OCI-M2 (cell line): ENCODE measurements around the gene BTBD19.
"Not testable (repeated sequence)": the region's sequence is repeated elsewhere in the genome, so short reads cannot be mapped to it uniquely, and the experiment has no call there.

Experiments
- DNase-seq: peaks from one replicate; lab custom pipeline; 2025; ENCODE audit not compliant: unreplicated experiment; lab: John Stamatoyannopoulos, UW

The BTBD19 gene

DNA sequence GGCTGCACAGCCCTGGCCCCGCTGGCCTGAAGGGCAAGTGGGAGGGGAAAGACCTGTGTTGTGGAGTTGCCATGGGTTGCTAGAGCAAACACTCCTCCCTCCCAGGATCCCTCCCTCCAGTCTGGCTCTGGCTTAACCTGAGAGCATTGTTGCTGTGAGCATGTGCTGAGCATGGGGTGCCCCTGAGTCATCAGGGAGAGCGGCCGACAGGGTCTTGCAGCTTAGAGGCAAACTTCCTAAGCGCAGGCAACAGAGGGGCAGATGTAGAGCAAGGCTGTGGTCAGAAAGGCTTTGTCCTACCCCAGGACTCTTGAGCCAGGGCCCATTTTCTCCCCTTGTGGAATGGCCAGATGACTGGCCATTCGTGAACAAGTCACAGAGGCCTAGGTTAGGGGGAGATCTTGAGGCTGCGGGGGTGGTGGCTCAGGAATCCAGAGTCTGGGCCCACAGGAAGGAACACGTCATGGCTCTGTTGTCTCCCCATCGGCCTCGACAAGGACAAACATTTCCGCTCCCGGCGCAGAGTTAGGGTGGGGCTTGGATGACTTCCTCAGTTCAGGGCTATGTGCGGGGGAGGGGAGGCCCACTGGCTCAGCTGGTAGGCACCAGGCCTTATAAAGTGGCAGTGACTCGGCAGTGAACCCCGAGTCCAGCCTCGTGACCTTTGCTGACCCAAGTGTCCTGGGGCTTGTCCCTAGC, 810 bp upstream of the BTBD19 start:
- peak; percentile 62 for DNase-seq

DNA sequence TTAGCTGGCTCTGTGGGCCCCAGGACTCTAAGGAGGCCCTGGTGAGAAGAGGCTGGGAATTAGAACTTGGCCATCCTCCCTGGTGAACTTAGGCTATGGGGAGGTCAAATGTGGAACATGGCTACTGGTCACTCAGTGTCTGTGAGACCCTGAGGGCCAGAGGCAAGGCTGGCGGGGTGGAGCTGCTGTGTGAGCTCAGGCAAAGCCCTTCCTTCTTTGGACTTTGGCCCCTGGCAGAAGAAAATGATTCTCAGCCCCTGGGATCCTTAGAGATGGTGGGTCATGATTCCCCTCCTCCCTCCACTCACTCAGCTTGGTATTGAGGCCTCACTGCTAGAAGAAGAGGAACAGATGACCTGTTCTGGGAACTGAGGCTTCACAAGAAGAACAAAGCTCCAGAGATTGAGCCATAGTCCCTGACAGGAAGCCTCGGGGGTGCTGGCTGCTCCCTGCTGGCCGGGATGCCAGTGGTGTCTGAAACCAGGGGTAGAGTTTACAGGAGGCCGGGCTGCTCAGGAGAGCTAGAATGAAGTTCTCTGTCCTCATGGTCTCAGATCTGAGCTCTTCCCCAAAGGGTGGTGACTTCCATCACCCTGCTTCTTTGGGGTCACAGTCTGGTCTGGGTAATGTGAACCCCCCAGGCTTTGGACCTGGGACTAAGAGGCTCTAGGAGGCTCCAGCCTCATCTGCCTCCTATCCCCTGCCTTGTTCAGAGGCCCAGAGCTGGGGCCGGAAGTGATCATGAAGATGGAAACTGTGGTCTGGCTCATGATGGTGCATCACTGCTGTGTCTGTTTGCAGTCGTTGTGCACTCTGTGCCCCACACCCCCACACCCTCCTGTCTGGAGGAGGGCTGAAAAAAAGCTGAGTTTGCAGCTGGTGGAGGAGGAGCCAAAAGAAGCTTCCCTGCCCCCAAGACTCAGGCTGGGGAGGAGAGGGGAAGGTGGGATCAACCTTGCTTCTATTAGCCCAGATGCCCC, 905 bp downstream of the BTBD19 start:
- no peak for DNase-seq

DNA sequence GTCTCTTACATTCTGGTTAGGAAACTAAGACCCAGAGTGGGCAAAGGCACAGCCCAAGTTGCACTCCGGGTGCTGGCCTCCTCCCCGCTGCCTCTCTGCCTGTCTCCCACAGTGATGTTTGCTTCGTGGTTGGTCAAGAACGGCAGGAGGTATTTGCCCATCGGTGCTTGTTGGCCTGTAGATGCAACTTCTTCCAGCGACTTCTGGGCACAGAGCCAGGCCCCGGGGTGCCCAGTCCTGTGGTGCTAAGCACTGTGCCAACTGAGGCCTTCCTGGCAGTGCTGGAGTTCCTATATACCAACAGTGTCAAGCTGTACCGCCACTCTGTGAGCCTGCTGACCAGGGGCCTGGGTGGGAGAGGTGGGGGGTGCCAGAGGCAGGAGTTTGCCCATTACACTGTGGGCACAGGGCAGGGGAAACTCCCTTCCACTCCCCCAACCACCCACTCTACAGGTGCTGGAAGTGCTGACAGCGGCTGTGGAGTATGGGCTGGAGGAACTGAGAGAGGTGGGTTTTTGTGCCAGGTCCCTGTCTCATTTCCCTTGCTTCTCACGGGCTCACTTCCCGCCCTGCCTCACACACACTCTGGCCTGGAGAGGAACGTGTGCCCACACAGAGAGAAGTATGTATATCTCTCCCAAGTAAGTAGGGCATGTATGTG, 1.9 kb downstream of the BTBD19 start:
- DNase-seq, result no peak

DNA sequence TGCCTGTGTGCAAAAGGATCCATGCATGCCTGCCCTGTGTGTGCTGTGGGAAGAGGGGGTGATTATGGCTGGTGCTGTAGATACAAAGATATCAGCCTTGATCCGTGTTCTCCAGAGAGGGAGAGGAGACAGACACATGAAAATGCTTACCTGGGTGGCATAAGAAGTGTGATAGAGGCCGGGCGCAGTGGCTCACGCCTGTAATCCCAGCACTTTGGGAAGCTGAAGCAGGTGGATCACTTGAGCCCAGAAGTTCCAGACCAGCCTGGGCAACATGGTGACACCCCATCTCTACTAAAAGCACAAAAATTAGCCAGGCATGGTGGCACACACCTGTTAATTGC, 2.4 kb downstream of the BTBD19 start:
- not testable (repeated sequence) for DNase-seq

DNA sequence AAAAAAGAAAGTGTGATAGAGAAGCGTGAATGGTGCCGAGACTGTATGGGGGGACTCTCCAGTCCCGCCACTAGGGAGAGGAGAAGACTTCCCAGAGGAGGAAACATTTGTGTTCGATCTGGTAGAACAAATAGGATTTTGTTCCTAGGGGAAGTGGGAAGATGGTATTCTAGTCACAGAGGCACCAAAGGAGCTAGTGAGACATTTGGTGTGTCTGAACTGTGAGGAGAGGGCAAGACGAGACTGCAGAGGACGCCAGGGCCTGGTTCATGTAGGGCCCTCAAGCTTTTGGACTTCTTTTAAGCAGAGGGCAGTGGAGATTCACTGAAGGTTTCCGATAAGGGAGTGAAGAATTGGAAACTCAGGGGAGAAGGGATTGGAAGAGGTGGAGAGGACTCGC, 2.9 kb downstream of the BTBD19 start:
- no peak for DNase-seq

DNA sequence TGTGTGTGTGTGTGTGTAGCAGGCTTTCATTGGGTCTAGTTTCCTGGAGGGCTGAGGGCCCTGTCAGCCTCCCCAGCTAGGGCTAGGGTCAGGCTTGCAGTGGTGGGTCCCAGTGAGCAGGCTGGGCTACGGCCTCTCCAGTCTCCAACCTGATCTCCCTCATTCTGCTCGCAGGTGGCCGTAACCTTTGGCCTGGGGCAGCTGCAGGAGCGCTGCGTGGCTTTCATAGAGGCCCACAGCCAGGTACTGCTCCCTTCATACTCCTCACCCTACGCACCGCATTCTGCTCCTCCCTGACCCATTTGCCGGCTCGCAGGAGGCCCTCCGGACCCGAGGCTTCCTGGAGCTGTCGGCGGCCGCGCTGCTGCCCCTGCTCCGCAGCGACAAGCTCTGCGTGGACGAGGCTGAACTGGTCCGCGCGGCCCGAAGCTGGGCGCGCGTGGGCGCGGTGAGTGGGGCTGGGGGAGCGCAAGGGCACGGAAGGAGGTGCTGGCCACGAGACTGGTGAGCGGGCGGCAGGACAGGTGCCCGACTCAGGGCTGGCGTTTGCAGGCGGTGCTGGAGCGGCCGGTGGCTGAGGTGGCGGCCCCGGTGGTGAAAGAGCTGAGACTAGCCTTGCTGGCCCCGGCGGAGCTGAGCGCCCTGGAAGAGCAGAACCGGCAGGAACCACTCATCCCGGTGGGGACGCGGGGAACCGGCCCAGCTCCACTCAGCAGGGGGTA, 4.7 kb downstream of the BTBD19 start:
- no peak for DNase-seq

DNA sequence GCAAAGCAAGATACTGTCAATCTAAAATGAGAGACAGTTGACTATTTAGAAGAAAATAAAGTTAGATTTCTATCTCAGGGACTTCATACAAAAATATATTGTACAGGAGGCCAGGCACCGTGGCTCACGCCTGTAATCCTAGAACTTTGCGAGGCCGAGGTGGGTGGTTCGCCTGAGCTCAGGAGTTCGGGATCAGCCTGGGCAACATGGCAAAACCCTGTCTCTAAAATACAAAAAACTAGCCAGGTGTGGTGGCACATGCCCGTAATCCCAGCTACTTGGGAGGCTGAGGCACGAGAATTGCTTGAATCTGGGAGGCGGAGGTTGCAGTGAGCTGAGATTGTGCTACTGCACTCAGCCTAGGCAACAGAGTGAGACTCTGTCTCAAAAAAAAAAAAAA, 7.6 kb downstream of the BTBD19 start:
- DNase-seq, result not testable (repeated sequence)

DNA sequence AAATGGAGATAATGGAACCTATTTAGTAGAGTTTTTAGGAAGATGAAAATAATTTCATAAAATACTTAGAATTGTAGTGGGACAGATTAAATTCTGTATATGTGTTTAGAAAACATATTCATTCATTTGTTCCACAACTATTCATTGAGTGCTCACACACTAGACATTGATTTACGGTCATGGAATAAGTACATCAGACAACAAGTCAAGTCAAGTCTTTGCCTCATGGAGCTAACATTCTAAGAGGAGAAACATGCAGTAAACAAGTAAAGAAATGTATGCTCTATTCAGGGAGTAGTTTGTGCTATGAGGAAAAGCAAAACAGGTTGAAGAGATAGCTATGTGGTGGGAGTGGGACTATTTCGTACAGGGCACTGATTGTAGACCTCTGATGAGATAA, 9.0 kb downstream of the BTBD19 start:
- DNase-seq, result no peak

DNA sequence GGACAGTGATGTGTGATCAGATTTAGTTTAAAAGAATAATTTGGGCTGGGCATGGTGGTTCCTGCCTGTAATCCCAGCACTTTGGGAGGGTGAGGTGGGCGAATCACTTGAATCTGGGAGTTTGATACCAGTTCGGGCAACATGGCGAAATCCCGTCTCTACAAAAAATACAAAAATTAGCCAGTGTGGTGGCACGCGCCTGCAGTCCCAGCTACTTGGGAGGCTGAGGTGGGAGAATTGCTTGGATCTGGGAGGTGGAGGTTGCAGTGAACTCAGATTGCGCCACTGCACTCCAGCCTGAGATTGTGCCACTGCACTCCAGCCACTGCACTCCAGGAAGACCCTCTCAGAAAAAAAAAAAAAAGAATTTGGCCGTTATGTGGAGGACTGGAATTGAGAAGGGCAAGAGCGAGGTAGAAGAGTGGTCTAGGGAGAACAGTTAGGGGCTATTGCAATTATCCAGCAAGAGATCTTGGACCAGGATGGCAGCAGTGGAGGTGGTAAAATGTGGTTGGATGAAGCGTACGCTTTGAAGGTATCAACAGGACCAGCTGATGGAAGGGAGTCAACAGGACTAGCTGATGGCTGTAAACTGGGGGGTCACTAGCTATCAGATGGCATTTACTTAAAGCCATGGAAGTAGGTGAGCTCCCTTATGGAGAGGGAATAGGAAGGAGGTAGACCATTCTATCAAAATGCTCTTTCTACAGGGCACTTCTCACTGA, 9.6 kb downstream of the BTBD19 start:
- DNase-seq, result no peak

DNA sequence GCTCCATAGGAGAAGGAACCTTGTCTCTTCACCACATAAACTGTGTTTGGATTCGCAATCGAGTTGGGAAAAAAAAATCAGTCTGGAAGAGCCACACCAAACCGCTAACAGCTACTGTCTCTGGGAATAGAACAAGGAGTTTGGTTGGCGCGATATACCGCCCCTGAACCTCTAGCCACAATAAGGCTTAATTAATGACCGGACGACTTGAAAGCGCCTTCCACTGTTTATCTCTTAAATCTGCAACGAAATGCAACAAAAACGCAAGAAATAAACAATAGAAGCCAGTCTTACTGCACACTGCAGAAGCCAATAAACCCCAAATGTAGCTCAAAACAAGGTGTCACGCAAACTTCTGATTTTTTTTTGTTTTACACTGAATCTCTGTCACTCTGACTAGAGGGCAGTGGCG, 10.9 kb downstream of the BTBD19 start:
- DNase-seq, result no peak

DNA sequence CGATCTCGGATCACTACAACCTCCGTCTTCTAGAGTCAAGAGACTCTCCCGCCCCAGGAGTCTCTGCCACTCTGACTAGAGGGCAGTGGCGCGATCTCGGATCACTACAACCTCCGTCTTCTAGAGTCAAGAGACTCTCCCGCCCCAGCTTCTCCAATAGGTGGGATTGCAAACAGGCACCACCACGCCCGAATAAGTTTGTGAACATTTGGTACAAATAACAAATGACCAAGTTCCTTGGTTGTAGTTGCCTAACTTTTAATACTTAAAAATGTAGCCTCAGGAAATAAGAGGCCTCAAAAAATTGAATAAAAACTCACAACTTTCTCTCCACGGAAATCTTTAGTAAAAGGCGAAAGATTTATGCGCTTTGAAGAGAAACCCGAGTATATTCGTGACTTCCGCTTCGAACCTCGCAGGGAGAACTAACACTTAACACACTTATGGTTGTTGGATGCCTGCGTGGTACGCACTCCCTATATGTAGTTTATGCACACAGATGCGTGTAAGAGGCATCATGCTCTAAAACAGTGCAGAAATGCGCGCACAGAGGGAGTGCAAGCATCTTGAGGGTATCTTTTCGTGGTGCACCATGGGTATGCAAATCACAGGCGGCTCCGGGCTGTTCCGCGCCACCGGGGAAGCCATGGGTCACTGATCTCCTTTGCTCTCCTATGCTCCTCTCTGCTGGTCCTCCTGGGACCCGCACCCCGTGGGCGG, 11.4 kb downstream of the BTBD19 start:
- no peak for DNase-seq

DNA sequence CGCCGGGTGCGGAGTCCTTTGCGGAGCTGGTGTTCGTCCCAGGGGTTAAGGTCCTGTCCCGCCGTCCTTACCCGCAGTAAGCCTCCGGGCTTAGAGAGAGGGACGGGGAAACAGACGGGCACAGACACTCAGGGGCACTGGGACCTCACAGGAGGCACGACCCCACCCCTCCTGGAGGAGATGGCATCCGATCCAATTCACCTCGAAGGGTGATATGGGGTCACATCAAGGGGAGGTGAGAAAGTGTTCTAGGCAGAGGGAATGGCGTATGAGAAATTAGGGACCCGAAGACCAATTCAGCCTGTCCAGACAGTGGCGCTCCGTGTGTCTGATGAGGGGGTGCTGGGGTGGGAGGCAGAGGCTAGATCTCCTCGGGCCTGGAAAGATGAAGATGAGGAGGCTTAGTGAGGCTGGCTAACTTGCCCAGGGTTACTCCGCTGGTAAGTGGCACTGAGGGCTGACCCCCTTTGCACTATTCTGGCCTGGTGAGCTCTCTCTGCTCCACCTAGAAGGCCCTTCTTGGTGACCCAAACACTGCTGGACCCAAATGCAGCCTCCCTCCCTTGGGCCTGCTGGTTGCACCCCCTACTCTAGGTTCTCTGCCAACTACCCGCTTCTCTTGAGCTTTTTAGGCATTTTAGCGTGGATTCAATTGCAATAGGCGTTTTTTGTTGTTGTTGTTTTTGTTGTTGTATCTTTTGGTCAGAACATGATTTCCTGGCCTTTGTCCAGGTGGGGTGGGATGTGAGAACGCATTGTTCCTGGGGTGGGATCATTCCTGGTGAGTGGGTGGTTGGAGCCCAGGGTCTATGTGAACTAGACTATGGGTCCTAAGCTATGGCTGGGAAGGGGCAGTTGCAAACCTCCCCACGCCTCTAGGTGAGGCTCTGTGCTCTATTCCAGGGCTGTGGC, 12.3 kb downstream of the BTBD19 start:
- no peak for DNase-seq

DNA sequence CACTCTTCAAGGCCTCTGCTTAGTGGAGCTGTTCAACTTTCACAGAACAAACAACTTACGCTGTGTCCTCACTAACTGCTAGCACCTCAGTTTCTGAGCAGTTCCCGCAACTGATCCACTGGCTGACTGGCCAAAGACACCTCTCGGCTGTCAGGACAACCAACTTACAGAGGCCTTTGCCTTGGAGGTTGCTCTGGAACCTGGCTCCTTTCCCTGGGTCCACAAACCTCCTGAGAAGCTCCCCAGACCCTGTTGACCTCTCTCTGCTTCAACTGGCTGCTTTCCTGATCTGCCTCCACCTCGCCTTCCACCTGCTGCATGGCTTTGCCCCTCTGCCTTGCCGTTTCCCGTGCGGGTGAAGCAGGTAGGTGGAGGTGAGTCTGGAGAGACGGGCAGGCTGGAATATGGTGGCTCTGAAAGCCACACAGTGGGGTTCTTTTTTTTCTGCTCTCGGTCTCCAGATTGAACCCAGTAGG, 13.0 kb downstream of the BTBD19 start:
- no peak for DNase-seq

DNA sequence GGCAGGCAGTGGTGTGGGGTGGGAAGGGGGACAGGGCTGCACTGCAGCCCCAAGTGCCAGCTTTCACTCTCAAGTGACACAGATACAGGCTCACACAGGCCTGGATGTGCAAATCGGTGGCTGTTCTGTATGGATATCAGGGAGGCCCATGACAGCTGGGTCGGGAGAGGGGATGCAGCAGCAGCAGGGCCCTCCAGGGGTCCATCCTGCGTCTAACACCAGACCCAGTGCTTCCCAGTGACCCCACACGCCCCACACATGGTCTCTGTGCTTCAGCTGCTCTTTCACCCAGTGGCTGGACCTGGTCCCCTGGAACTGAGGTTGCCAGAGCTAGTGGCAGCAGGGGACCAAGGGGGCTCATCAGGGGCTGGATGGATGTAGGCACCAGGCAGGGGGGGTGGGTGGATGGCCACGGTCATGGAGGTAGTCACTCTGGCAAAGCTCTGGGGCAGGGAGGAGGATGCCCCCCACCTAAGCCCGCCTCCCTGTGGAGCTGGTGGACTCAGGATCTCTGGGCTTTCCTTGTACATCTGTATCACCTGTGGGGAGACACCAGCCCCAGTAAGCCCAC, 13.9 kb downstream of the BTBD19 start:
- no peak for DNase-seq

DNA sequence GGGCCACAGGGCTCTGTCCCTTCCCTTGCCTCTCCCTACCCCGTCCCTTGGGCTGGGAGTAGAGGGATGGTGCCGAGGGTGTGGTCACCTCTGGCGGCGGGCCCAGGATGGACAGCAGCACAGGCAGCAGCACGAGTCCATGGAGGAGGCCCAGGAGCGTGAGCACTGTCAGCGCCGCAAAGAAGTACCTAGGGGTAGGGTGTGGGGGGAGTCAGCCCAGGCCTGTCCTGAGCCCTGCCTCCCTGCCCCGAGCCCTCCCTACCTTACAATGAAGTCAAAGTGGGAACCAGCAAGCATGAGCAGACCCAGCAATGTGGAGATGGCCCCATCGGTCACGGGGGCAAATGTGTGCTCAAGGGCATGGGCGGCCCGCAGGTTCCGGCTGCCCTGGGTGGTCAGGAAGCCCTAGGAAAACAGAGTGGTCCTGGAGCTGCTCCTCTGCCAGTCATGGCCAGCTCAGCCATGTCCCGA, 14.7 kb downstream of the BTBD19 start:
- DNase-seq, result no peak

DNA sequence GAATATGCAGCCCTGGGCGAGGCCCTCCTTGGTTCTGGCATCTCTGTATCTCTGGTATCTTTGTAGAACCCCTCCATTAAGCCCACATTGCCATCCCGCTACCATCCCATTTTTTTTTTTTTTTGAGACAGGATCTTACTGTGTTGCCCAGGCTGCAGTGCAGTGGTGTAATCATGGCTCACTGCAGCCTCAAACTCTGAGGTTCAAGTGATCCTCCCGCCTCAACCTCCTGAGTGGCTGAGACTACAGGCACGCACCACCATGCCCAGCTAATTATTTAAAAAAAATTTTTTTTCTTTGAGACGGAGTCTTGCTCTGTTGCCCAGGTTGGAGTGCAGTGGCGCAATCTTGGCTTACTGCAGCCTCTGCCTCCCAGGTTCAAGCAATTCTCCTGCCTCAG, 16.1 kb downstream of the BTBD19 start:
- DNase-seq, result not testable (repeated sequence)

DNA sequence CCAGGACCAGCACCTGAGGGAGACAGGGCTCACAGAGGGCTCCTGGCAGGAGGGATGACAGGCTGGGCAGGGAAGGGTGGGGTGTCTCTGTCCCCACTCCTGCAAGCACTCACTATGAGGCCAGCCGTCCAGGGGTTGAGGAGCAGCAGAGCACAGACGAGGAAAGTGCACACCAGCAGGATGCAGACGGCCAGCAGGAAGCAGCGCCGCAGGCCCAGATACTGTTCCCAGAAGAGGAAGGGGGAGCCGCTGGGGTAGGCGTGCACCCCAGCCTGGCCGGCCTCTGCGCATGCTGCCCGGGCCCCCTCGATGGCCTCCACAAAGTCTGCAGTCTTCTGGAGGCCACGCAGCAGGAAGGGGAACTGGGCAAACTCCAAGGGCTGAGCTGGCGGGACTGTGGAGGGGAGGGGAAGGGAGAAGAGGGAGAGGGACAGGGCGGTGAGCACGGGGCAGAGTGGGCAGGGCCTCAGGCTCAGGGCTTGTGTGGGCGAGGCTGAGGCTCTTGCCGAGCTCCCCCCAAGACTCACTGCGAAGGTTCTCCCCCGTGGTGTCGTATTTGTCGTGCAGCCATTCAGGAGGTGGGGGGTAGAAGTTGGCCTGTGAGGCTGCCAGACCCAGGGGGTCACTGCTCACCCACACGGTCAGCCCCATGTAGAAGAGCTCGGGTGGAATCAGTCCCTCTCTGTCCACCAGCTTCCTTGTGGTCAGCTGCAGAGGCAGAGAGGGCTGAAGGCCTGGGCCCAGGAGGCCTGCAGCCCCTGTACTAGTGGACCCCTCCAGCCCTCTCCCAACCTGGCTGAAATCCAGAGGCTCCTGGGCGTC, 18.3 kb downstream of the BTBD19 start:
- no peak for DNase-seq
